ENCODE data around the gene RPS25.
"Not testable (repeated sequence)": the region's sequence is repeated elsewhere in the genome, so short reads cannot be mapped to it uniquely, and the experiment has no call there.

RPS25 gene

GRCh38 chr11:118971646-118972045, 46.5 kb downstream of the RPS25 start, which contains the start of gene FOXR1:
Gene FOXR1 (plus strand): TSS chr11:118971761. CDS start chr11:118971932, 171 bp downstream.
- TF ChIP-seq CTCF (IDR thresholded peaks at IDR 0.05; ENCODE audit: low read depth, low read length) = no peak
- DNase-seq (ENCODE audit: extremely low read depth, low read depth) = no peak

GRCh38 chr11:118969508-118969907, 48.6 kb downstream of the RPS25 start:
- DNase-seq (ENCODE audit: extremely low read depth, low read depth) = not testable (repeated sequence)

Measured in AG09319 (cell line).